ENCODE measurements around the gene CDK15.

- TF ChIP-seq ZNF624 (tag by site-specific recombination; IDR thresholded peaks at IDR 0.05) (no peak), ZNF18 (tag by site-specific recombination; IDR thresholded peaks at IDR 0.05) (no peak), ZNF398 (tag by site-specific recombination; IDR thresholded peaks at IDR 0.05) (no peak), PATZ1 (tag by site-specific recombination; IDR thresholded peaks at IDR 0.05) (no peak), CTCF (tag by site-specific recombination; IDR thresholded peaks at IDR 0.05) (no peak), ZEB2 (tag by site-specific recombination; IDR thresholded peaks at IDR 0.05) (no peak), ZBTB26 (tag by site-specific recombination; optimal IDR thresholded peaks at IDR 0.05) (no peak), PBX3 (CRISPR knock-in tag; IDR thresholded peaks at IDR 0.05) (no peak), BCL11A (tag by site-specific recombination; IDR thresholded peaks at IDR 0.05; ENCODE audit: low read depth) (no peak), ZNF426 (tag by site-specific recombination; IDR thresholded peaks at IDR 0.05) (no peak), ELK4 (IDR thresholded peaks at IDR 0.05; ENCODE audit: borderline replicate concordance, low read depth, low read length) (no peak), YY1 (tag by site-specific recombination; IDR thresholded peaks at IDR 0.05) (no peak)
Observed at GRCh38 chr2:201926067-201926466, 119.7 kb downstream of the CDK15 start.

Measured in HEK293 (cell line).